Neural cell (in vitro differentiated cells): ENCODE data around the gene RRAGB. TPM values are rescaled to one million over a fixed set of nuclear protein-coding genes. Genes with fewer than 3 reads are reported as not detected.

Experiments
- H2AFZ ChIP-seq: fragments of 200-600, 300-800 bp; sonication (generic), shearing (Covaris generic); 2 replicates; pipeline ENCODE4 v1.6.0; 2014; ENCODE audit warnings: low read depth, mild to moderate bottlenecking, antibody characterized with exemption, low read length, moderate library complexity
- H3F3A ChIP-seq: fragments of 200-600 bp; shearing (Covaris generic); 2 replicates; pipeline ENCODE4 v1.6.1; 2016; ENCODE audit warnings: mild to moderate bottlenecking, moderate library complexity, mixed read lengths, antibody characterized with exemption, low read length; ENCODE audit not compliant: insufficient read depth, poor library complexity, severe bottlenecking
- H3K27ac ChIP-seq: fragments of 200-600, 300-800 bp; sonication (generic), shearing (Covaris generic); 2 replicates; pipeline ENCODE4 v1.5.1; 2014; ENCODE audit warnings: mild to moderate bottlenecking, low read length, moderate library complexity
- H3K27me3 ChIP-seq: fragments of 300-800, 200-600 bp; sonication (generic), shearing (Covaris generic); 2 replicates; pipeline ENCODE4 v1.6.0; 2014; ENCODE audit warnings: mild to moderate bottlenecking, low read depth, low read length, moderate library complexity; ENCODE audit not compliant: insufficient read depth
- H3K36me3 ChIP-seq: fragments of 300-800, 200-600 bp; sonication (generic), shearing (Covaris generic); 2 replicates; pipeline ENCODE4 v1.5.1; 2014; ENCODE audit warnings: mild to moderate bottlenecking, antibody characterized with exemption, low read length, moderate library complexity; ENCODE audit not compliant: insufficient read depth
- H3K4me2 ChIP-seq: fragments of 300-800, 200-600 bp; sonication (generic), shearing (Covaris generic); 2 replicates; pipeline ENCODE4 v1.6.0; 2014; ENCODE audit warnings: mild to moderate bottlenecking, low read length
- H3K4me3 ChIP-seq: fragments of 300-800, 200-600 bp; sonication (generic), shearing (Covaris generic); 2 replicates; pipeline ENCODE4 v1.5.1; 2014; ENCODE audit warnings: mild to moderate bottlenecking, low read length, moderate library complexity
- H3K79me2 ChIP-seq: fragments of 200-600 bp; shearing (Covaris generic); replicated peaks from 2 replicates; pipeline ENCODE4 v1.6.0; 2014; ENCODE audit warnings: mild to moderate bottlenecking, low read length, moderate library complexity; ENCODE audit not compliant: insufficient read depth
- H3K9ac ChIP-seq: fragments of 300-800, 200-600 bp; sonication (generic), shearing (Covaris generic); 2 replicates; pipeline ENCODE4 v1.6.1; 2016; ENCODE audit warnings: mild to moderate bottlenecking, low read length, mixed read lengths
- H3K9me2 ChIP-seq: fragments of 200-600 bp; shearing (Covaris generic); 2 replicates; pipeline ENCODE4 v1.6.1; 2016; ENCODE audit warnings: mild to moderate bottlenecking, low read length, mixed read lengths; ENCODE audit not compliant: insufficient read depth
- H3K9me3 ChIP-seq: fragments of 200-600, 300-800 bp; sonication (generic), shearing (Covaris generic); 2 replicates; pipeline ENCODE4 v1.6.1; 2016; ENCODE audit warnings: mild to moderate bottlenecking, mixed run types, low read length, moderate library complexity, mixed read lengths
- H4K20me1 ChIP-seq: fragments of 200-600 bp; shearing (Covaris generic); 2 replicates; pipeline ENCODE4 v1.6.1; 2016; ENCODE audit warnings: mild to moderate bottlenecking, mixed run types; ENCODE audit not compliant: insufficient read depth
- EZH2 ChIP-seq: fragments of 200-600, 300-800 bp; shearing (Covaris generic), sonication (generic); IDR thresholded peaks from 2 replicates; pipeline ENCODE4 v1.6.1; 2014; ENCODE audit warnings: antibody characterized with exemption, low read length, borderline replicate concordance, mild to moderate bottlenecking; ENCODE audit not compliant: insufficient read depth, poor library complexity, severe bottlenecking
- POLR2AphosphoS5 ChIP-seq: IDR thresholded peaks from 2 replicates; pipeline ENCODE4 v1.6.1; 2012
- SMC3 ChIP-seq: fragments of 450-650 bp; conservative IDR thresholded peaks from 2 replicates; pipeline ENCODE4 v1.6.1; 2014; ENCODE audit warnings: antibody characterized with exemption, mild to moderate bottlenecking, moderate library complexity; ENCODE audit not compliant: poor library complexity
- TAF1 ChIP-seq: IDR thresholded peaks from 2 replicates; pipeline ENCODE4 v1.6.1; 2012; ENCODE audit warnings: low read depth
- polyA plus RNA-seq: library from polyadenylated mRNA; depleted of rRNA; stranded (reverse); fragments of >200 nt; gene quantifications from 2 replicates; pipeline ENCODE4 v1.2.3, GENCODE V29; 2014
- TF ChIP-seq, protein P1 (sequence below): fragments of 450-650 bp; IDR thresholded peaks from 2 replicates; pipeline ENCODE4 v1.5.1; 2014; ENCODE audit warnings: antibody characterized with exemption, mild to moderate bottlenecking, moderate library complexity; ENCODE audit not compliant: poor library complexity, severe bottlenecking

RRAGB gene
- polyA plus RNA-seq, 1 donor from 2014 or later: 124 TPM

DNA sequence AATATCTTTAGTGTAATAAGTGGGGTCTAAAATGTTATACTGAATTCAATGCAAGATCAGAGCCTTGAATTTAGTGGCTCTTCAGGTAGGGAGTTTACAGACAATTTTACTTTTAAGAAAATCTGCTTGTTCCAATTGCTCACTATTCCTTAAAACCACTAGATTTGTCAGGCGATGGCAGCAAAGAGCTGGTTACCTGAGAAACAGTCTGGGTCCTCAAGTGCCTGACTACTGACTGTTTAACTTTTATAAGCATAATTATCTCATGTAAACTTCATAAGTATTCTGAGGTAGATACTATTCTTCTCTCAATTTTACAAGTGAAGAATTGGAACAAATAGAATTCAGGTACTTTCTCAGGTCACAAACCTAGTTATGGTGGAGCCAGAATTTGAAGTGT is 84.3 kb downstream of the RRAGB start:
- H3K79me2 ChIP-seq: no peaks in the 10 kb centered on the region
- no peaks in the 10 kb centered on the region for H3K27me3 ChIP-seq
- H3K4me2 ChIP-seq: no peak overlapping the region
- no peaks in the 10 kb centered on the region for H3K36me3 ChIP-seq
- H3K9ac ChIP-seq: no peak overlapping the region
- no peak overlapping the region for H2AFZ ChIP-seq
- no peaks in the 10 kb centered on the region for H3F3A ChIP-seq
- H3K9me3 ChIP-seq: no peaks in the 10 kb centered on the region
- no peak overlapping the region for H3K4me3 ChIP-seq
- H3K9me2 ChIP-seq: no peaks in the 10 kb centered on the region
- no peak overlapping the region for H3K27ac ChIP-seq
- H4K20me1 ChIP-seq: no peaks in the 10 kb centered on the region
- no peak for TF ChIP-seq POLR2AphosphoS5
- TF ChIP-seq, protein P1, sequence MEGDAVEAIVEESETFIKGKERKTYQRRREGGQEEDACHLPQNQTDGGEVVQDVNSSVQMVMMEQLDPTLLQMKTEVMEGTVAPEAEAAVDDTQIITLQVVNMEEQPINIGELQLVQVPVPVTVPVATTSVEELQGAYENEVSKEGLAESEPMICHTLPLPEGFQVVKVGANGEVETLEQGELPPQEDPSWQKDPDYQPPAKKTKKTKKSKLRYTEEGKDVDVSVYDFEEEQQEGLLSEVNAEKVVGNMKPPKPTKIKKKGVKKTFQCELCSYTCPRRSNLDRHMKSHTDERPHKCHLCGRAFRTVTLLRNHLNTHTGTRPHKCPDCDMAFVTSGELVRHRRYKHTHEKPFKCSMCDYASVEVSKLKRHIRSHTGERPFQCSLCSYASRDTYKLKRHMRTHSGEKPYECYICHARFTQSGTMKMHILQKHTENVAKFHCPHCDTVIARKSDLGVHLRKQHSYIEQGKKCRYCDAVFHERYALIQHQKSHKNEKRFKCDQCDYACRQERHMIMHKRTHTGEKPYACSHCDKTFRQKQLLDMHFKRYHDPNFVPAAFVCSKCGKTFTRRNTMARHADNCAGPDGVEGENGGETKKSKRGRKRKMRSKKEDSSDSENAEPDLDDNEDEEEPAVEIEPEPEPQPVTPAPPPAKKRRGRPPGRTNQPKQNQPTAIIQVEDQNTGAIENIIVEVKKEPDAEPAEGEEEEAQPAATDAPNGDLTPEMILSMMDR: peak; percentile 9
- TF ChIP-seq TAF1: no peak
- TF ChIP-seq SMC3: no peak
- no peak for TF ChIP-seq EZH2

Other genes starting within 250 kb of the RRAGB start
- 1.4 TPM in 2 replicates for gene USP51, start 227.9 kb upstream of the RRAGB start, polyA plus RNA-seq
- not detected in 2 replicates for gene FOXR2, start 94.3 kb upstream of the RRAGB start, polyA plus RNA-seq